SU-DHL-6 (cell line): ENCODE measurements around the gene RUVBL2.

Experiments used
- CTCF ChIP-seq: fragments of 200-600 bp; sonication (generic); IDR thresholded peaks from one replicate; pipeline ENCODE4 v1.5.1; 2017; ENCODE audit warnings: antibody characterized with exemption, mild to moderate bottlenecking, low read length, moderate library complexity; ENCODE audit not compliant: insufficient read depth, poor library complexity, severe bottlenecking
- EZH2phosphoT487 ChIP-seq: fragments of 200-600 bp; sonication (generic), shearing (Covaris generic); conservative IDR thresholded peaks from 2 replicates; pipeline ENCODE4 v1.6.1; 2018; ENCODE audit warnings: mild to moderate bottlenecking, antibody characterized with exemption, low read length, moderate library complexity, mixed read lengths

GRCh38 chr19:48962849-48963165 lies 30.9 kb upstream of the RUVBL2 start:
- TF ChIP-seq CTCF (no peak), EZH2phosphoT487 (no peak)
